Stimulated activated CD4-positive, alpha-beta T cell treated with anti-CD3 and anti-CD28 coated beads, Interleukin-2, amount 100 ng/mL, for 24 hours (primary cell): ENCODE data around the gene HLA-DMA.

Experiments
- DNase-seq, 2 donors: peaks; one replicate each; pipeline ENCODE4 v3.0.0-alpha.2; 2020

HLA-DMA gene

GRCh38 chr6:32932132-32932868 lies 20.6 kb downstream of the HLA-DMA start:
- DNase-seq: no peak

DNA sequence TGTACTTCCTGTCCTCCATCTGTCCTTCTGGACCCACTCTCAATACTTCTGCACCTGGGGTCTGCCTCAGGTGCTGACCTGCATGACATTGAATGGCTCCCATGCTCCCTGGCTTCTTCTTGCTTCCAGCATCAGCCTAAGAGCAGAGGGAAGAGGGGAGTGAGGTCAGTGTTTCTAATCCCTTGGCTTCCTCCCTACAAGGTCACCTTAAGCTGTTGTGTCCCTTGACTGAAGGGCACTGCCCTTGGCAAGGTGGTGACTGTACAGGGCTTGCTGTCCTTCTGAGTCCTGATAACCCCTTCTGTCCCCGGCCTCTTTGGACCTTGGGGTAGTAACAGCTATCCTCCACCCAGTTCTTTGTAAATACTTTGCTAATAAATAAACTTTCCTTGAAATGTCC lies 21.7 kb downstream of the HLA-DMA start:
- no peak for DNase-seq

DNA sequence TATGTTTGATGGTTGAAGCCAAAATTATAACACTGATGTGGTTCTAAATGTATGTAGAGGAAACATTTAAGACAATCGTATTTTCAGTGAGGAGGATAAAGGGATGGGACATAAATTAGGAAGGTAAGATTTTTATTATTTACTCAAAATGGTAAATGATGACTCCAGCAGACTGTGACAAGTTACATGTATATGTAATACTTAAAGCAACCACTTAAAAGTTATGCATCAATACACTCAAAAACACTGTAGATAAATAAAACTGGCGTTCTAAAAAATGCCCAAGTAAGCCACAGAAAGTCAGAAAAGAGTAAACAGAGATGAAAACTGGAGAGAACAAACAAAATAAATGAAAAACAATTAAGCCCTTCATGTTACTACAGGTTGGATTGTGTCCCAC lies 30.8 kb downstream of the HLA-DMA start:
- DNase-seq: no peak

DNA sequence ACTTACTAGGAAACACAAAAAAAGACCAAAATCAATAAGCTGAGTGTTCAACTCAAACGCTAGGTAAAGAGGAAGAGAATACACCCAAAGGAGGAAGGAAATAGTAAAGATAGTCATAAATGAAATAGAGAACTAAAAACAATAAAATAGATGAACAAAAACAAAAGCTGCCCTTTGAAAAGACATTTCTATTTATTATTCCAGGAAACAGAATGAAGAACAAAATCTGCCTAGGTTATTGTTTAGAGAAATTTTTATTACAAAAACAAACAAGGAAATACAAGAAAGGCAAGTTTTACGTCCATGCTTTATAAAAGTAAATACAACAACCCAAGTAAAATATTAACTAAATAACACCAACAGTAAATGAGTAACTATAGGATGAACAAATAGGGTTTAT lies 32.2 kb downstream of the HLA-DMA start:
- no peak for DNase-seq

DNA sequence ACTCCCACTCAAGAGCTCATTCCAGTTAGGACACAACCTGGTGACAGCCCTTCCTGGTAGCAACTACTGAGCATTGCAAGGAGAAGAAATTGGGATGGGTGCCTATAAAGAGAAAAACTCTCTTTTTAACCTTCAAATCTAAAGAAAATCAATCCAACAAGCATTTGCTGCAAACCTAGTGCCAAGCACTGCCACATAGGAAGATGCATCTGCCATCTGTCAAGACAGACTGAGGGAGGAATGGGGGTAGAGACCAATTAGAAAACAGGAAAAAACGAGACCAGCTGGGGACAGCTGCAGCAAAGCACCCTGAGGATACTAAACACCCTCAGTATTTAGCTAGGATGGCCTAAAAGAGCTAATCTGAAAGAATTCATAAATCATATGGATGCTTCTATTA lies 39.9 kb downstream of the HLA-DMA start:
- no peak for DNase-seq

DNA sequence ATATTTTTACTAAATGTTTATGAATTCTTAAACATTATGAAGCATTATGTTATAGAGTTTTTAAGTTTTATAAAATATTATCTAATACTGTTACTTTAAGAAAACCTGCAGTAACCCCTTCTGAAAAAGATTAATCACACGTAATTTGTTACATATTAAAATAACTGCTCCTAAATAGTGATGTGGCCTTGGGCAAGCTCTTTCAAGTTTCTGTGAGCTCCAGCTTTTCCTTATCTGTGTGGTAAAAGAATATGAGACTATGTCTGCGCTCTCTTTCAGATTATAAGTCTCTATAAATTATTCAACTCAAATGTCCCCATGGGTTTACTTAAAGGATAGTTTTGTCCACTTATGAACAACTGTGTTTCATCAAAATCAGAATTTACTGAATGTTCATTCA lies 44.0 kb downstream of the HLA-DMA start:
- no peak for DNase-seq

DNA sequence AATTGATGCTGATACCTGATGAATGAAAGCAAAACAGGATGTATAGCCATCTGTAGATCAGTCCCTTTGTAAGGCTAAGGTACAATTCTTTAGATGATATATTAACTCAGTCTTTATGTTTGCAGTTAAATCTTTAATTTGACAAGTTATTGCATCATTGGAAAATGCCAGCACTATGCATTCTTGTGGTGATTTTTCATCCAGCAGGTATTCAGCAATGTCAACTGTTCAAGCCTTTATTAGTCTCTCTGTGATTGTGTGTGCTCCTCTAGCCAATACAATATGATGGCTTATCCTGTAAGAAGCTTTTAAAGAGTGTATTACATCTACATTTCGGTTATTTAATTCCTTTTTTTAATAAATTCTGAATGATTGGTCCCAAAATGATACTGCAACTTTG lies 46.4 kb downstream of the HLA-DMA start:
- DNase-seq: no peak

DNA sequence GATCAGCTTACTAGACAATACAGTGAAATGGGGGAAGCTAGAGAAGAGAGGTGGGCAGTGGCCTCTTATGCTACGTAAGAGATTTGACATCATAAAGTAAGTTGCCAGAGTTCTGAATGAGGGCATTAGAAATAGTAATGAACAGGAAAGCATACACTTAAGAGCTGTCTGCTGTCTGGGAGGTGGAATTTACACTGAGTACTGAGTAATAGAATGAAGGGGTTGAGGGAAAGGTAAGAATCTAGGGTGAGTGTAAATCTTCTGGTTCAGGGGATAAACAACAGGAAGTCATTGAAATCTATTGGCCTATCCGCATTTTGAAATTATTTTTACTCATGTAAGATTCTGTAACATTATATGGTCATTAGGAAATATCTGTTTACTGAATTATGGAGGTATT lies 47.8 kb downstream of the HLA-DMA start:
- no peak for DNase-seq

GRCh38 chr6:32903952-32904351 lies 48.9 kb downstream of the HLA-DMA start:
- no peak for DNase-seq
